HG03469 (cell line): ENCODE measurements around the gene MYCL.
"Not testable (repeated sequence)": the region's sequence is repeated elsewhere in the genome, so short reads cannot be mapped to it uniquely, and the experiment has no call there.

Experiments used
- ATAC-seq: cut with Tn5 transposase; IDR thresholded peaks from one replicate; pipeline ENCODE4 v1.9.1; 2021; ENCODE audit warnings: mild to moderate bottlenecking, moderate library complexity, moderate number of reproducible peaks; ENCODE audit not compliant: unreplicated experiment

MYCL gene

GRCh38 chr1:39892601-39893595, 8.8 kb downstream of the MYCL start:
- no peak for ATAC-seq

DNA sequence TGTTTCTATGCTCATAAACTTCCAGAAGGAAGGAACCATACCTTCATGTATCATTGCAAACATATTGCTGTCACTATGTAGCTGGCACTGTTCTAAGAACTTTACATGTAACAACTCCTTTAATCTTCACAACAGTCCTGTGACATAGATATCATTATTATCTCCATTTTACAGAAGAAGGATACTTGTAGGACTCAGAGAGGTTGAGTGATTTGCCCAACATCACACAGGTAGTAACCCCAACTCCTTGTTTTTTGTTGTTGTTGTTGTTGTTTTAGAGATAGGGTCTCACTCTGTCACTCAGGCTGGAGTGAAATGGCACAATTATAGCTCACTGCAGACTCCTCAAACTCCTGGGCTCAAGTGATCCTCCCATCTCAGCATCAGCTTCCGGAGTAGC, 10.8 kb downstream of the MYCL start:
- no peak for ATAC-seq

DNA sequence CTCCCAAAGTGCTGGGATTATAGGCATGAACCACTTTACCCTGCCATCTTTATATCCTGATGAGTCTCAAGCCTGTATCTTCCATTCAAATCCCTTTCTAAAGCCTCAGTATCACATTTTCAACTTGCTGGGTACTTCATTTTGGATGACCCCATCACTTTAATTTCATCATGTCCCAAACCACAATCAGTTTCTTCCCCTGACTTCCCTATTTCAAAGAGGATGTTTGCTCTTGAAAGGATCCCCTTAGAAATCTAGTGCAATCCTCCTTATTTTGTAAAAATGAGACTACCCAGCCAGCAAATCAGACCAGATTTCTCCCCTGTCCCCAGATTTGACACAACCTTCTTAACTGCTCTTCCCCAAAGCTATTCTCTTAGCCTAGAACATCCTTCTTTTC, 11.4 kb downstream of the MYCL start:
- no peak for ATAC-seq

DNA sequence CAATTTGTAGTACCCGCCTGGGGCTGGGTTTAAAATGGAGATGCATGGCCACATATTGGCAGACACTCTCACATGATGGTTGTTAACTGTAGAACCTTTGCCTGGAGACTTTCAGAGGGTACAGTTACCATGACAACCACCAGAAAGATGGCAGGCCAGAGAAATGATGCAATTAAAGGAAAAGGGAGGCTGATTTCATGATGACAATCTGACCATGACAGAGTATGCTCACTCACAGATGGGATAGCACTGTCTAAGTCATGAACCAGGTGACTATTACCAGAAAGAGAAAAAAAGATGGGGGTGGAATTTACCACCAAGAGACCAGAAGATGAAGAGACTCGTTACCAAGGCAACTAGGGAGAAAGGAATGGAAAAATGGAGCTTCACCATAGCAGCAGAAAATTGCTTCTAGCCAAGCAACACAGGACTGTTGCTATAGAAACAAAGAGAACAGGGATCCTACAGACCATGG, 14.9 kb downstream of the MYCL start:
- no peak for ATAC-seq

GRCh38 chr1:39885516-39885915, 16.2 kb downstream of the MYCL start:
- ATAC-seq = no peak

DNA sequence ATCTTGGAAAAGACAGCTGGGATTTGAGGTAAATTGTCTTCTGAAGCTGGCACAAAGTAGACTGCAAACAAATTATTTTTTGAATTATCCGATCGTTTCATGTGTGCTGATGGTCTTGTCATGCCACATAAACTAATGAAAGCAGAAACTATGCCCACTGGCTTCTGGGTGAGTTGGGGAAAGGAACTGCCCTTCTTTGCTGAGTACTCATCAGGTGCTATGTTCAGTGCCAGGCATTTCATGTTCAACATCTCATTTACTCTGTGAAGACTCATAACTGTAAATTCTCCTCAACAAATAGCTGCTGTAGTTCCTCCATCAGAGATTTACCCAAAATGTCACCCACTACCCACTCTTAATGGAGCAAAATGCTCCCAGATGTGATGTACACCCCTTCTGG, 19.6 kb downstream of the MYCL start:
- no peak for ATAC-seq

GRCh38 chr1:39877980-39878956, 23.4 kb downstream of the MYCL start:
- ATAC-seq = no peak

- ATAC-seq = no peak
Measured at GRCh38 chr1:39877231-39877778, 24.4 kb downstream of the MYCL start.

DNA sequence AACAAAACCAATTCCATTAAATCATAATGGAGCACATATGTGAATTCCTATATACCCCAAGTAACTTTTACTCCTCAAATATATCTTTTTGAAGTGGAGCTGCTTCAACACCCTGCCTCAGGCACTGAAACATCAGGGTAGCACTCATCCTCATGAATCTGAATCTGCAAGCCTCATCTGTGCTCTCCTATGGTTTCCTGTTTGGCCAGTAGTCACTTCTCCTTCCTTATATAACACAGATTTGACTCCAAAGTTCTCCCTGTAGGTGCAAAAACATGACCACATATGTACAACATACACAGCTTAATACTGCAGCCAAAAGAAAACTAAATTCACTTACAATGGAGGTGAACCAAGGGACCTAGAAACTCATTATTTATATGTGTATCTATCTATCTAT, 25.6 kb downstream of the MYCL start:
- no peak for ATAC-seq

DNA sequence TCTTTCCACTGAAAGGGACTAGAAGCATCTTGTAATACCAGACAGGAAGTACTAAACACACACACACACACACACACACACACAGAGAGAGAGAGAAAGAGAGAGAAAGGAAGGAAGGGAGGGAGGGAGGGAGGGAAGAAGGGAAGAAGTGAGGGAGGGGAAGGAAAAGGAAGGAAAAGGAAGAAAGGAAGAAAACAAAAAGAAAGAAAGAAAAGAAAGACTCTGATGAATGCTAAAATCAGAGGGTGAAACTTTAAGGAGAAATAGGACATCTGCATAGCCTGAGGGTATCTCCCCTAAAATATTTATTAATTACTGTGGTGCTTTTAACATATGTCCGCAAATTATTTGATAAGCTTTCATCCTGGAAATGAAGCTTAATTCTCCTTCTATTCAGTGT, 29.0 kb downstream of the MYCL start:
- ATAC-seq = no peak

DNA sequence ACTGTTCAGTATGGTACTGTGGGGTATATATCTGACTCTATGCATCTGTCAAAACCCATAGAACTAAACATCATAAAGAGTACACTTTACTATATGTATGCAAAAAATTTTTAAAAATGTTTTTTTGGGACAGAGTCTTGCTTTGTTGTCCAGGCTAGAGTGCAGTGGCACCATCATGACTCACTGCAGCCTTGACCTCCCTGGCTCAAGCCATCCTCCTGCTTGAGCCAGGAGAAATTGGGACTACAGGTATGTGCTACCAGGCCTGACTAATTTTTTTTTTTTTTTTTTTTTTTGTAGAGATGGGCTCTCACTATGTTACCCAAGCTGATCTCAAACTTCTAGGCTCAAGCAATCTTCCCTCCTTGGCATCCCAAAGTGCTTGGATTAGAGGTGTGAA, 29.9 kb downstream of the MYCL start:
- ATAC-seq = no peak

- ATAC-seq = not testable (repeated sequence)
Measured at GRCh38 chr1:39871043-39871442, 30.7 kb downstream of the MYCL start.

- ATAC-seq = not testable (repeated sequence)
Measured at GRCh38 chr1:39869538-39870112, 32.1 kb downstream of the MYCL start.

GRCh38 chr1:39866767-39867166, 35.0 kb downstream of the MYCL start:
- ATAC-seq = no peak

- ATAC-seq = no peak
Measured at GRCh38 chr1:39865762-39866161, 36.0 kb downstream of the MYCL start.

- ATAC-seq = no peak
Measured at GRCh38 chr1:39863177-39863576, 38.5 kb downstream of the MYCL start.

DNA sequence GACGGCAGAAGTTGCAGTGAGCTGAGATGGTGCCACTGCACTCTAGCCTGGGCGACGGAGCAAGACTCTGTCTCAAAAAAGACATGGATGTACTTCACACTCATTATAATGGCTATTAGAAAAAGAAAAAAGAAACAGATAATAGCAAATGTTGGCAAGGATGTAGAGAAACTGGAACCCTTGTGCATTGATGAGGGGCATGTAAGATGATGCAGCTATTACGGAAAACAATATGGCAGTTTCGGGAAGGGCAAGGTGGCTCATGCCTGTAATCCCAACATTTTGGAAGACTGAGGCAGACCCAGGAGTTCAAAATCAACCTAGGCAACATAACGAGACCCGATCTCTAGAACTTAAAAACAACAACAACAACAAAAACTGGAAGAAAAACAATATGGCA, 40.7 kb downstream of the MYCL start:
- no peak for ATAC-seq

GRCh38 chr1:39859859-39860812, 41.6 kb downstream of the MYCL start:
- ATAC-seq = no peak

DNA sequence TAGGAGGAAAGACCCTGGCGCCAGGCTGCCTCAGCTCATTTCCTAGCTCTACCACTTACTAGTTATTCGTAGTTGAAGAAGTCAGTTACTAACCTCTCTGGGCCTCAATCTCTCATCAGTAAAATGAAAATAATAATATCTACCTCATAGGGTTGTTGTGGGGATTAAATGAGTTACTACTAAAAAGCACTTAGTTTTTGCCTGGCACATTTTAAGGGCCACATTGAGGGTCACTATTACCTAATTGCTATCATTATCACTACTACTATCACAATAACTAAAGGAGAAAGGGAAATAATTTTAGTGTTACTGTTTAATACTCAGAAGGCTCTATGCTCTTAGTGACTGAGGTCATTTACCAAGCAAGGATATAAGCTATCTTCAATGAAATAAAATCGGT, 43.4 kb downstream of the MYCL start:
- no peak for ATAC-seq
